H1 (cell line): Measurements from ENCODE around the gene VGLL2. TPM values are rescaled to one million over a fixed set of nuclear protein-coding genes. Genes with fewer than 3 reads are reported as not detected.

Experiments used
- CTCF ChIA-PET: fragments of 300-600 bp; sonication (Branson Sonifier 250); formaldehyde crosslinking; loops from one replicate; lab custom pipeline; 2021; ENCODE audit not compliant: partially characterized antibody; lab: Charles Lee
- POLR2A ChIA-PET: fragments of 300-600 bp; sonication (Branson Sonifier 250); formaldehyde crosslinking; loops from one replicate; lab custom pipeline; 2021; ENCODE audit warnings: inconsistent platforms; ENCODE audit not compliant: partially characterized antibody; lab: Charles Lee
- DNase-seq, 2 experiments: peaks; one replicate each; pipeline versions ENCODE4 v3.0.0 to v3.0.0-alpha.2; 2010 to 2022; ENCODE audit warnings: low spot score in 2 of 2, low read depth in 1 of 2, mixed read lengths in 1 of 2
- FAIRE-seq: peaks from 2 replicates; lab custom pipeline; 2011; peaks lifted over from hg19 to GRCh38; lab: Jason Lieb, UNC
- H2AFZ ChIP-seq: 2 replicates; pipeline ENCODE4 v1.8.1; 2012; ENCODE audit warnings: low read length, inconsistent platforms
- H2AK5ac ChIP-seq: 2 replicates; pipeline ENCODE4 v1.6.1; 2013; ENCODE audit warnings: low read depth, low read length
- H2BK120ac ChIP-seq: replicated peaks from 2 replicates; pipeline ENCODE3; 2013; ENCODE audit warnings: low read depth, low read length, inconsistent platforms
- H2BK12ac ChIP-seq: 2 replicates; pipeline ENCODE4 v1.6.1; 2013; ENCODE audit warnings: low read depth, low read length
- H2BK15ac ChIP-seq: 2 replicates; pipeline ENCODE4 v1.6.1; 2013; ENCODE audit warnings: low read length
- H2BK20ac ChIP-seq: 2 replicates; pipeline ENCODE4 v1.6.1; 2013; ENCODE audit warnings: low read length
- H2BK5ac ChIP-seq: 2 replicates; pipeline ENCODE4 v1.6.1; 2013; ENCODE audit warnings: low read depth, low read length
- H3K14ac ChIP-seq: 2 replicates; pipeline ENCODE4 v1.6.1; 2013; ENCODE audit warnings: inconsistent platforms; ENCODE audit not compliant: insufficient read length
- H3K18ac ChIP-seq: 2 replicates; pipeline ENCODE4 v1.6.1; 2013; ENCODE audit warnings: low read length; ENCODE audit errors: extremely low read depth
- H3K23ac ChIP-seq: 2 replicates; pipeline ENCODE4 v1.6.1; 2013; ENCODE audit warnings: inconsistent platforms; ENCODE audit not compliant: insufficient read length
- H3K23me2 ChIP-seq: 2 replicates; pipeline ENCODE4 v1.6.1; 2013; ENCODE audit warnings: low read depth, low read length
- H3K27ac ChIP-seq: 2 replicates; pipeline ENCODE4 v1.6.1; 2011; ENCODE audit warnings: low read depth, low read length, inconsistent platforms
- H3K27me3 ChIP-seq, 4 experiments: replicated peaks in 1 of 4; 1 replicate in 1 of 4; 2 replicates in 3 of 4; pipeline versions ENCODE4 v1.6.1 to v1.8.1; 2011 to 2013; ENCODE audit warnings: low read length in 3 of 4, mild to moderate bottlenecking in 3 of 4, inconsistent platforms in 2 of 4, mixed read lengths in 2 of 4, moderate library complexity in 1 of 4; ENCODE audit not compliant: control insufficient read depth in 3 of 4, insufficient read depth in 3 of 4; ENCODE audit errors: extremely low read depth in 1 of 4
- H3K36me3 ChIP-seq, 4 experiments: 2 replicates each; pipeline versions ENCODE4 v1.6.1 to v1.8.1; 2011 to 2013; ENCODE audit warnings: mild to moderate bottlenecking in 4 of 4, low read length in 3 of 4, moderate library complexity in 2 of 4, control low read depth in 1 of 4, inconsistent platforms in 1 of 4; ENCODE audit not compliant: insufficient read depth in 4 of 4, control insufficient read depth in 2 of 4
- H3K4ac ChIP-seq: replicated peaks from 2 replicates; pipeline ENCODE3; 2013; ENCODE audit warnings: low read length, low read depth, mixed read lengths, inconsistent platforms; ENCODE audit not compliant: insufficient read length
- H3K4me1 ChIP-seq, 4 experiments: replicated peaks in 1 of 4; 1 replicate in 1 of 4; 2 replicates in 3 of 4; pipeline versions ENCODE4 v1.6.1 to v1.8.1; 2011 to 2013; ENCODE audit warnings: low read length in 3 of 4, inconsistent platforms in 2 of 4, mixed read lengths in 1 of 4; ENCODE audit not compliant: insufficient read depth in 4 of 4, control insufficient read depth in 3 of 4
- H3K4me2 ChIP-seq, 2 experiments: 2 replicates each; pipeline versions ENCODE4 v1.6.1 to v1.8.1; 2011 to 2013; ENCODE audit warnings: low read depth in 2 of 2, low read length in 2 of 2, control low read depth in 1 of 2, inconsistent platforms in 1 of 2, mild to moderate bottlenecking in 1 of 2; ENCODE audit not compliant: insufficient read depth in 1 of 2
- H3K4me3 ChIP-seq, 4 experiments: fragments of 200-600, 300-600 bp in 1 of 4; sonication (generic), shearing (Covaris generic), sonication (Bioruptor Twin) in 1 of 4; 2 replicates each; pipeline versions ENCODE4 v1.5.1 to v1.8.1; 2011 to 2016; ENCODE audit warnings: low read length in 4 of 4, low read depth in 3 of 4, control low read depth in 2 of 4, inconsistent platforms in 2 of 4, mild to moderate bottlenecking in 2 of 4, mixed read lengths in 1 of 4, moderate library complexity in 1 of 4; ENCODE audit not compliant: insufficient read depth in 2 of 4; ENCODE audit errors: extremely low read depth in 1 of 4
- H3K56ac ChIP-seq: replicated peaks from 2 replicates; pipeline ENCODE3; 2013; ENCODE audit warnings: low read depth, mild to moderate bottlenecking, mixed read lengths, low read length, inconsistent platforms; ENCODE audit not compliant: insufficient read length
- H3K79me1 ChIP-seq: 2 replicates; pipeline ENCODE4 v1.6.1; 2013; ENCODE audit warnings: low read depth, low read length, control low read depth
- H3K79me2 ChIP-seq, 2 experiments: 2 replicates each; pipeline versions ENCODE4 v1.6.1 to v1.8.1; 2012 to 2013; ENCODE audit warnings: low read length in 2 of 2, mild to moderate bottlenecking in 2 of 2, inconsistent platforms in 1 of 2; ENCODE audit not compliant: insufficient read depth in 2 of 2, control insufficient read depth in 1 of 2
- H3K9ac ChIP-seq, 4 experiments: replicated peaks in 1 of 4; 1 replicate in 1 of 4; 2 replicates in 3 of 4; pipeline versions ENCODE4 v1.6.1 to v1.8.1; 2011 to 2013; ENCODE audit warnings: low read depth in 3 of 4, low read length in 3 of 4, control low read depth in 2 of 4, mild to moderate bottlenecking in 2 of 4, moderate library complexity in 2 of 4, inconsistent platforms in 1 of 4; ENCODE audit errors: extremely low read depth in 1 of 4
- H3K9me3 ChIP-seq, 2 experiments: 2 replicates each; pipeline versions ENCODE4 v1.6.1 to v1.8.1; 2012 to 2013; ENCODE audit warnings: mild to moderate bottlenecking in 2 of 2, moderate library complexity in 2 of 2, control low read depth in 1 of 2, inconsistent platforms in 1 of 2, low read depth in 1 of 2, low read length in 1 of 2, mixed read lengths in 1 of 2; ENCODE audit not compliant: insufficient read depth in 2 of 2
- H4K20me1 ChIP-seq, 2 experiments: replicated peaks in 1 of 2; 2 replicates each; pipeline versions ENCODE3 to v1.8.1; 2011 to 2013; ENCODE audit warnings: inconsistent platforms in 2 of 2, low read length in 2 of 2, mild to moderate bottlenecking in 1 of 2; ENCODE audit not compliant: insufficient read depth in 2 of 2, control insufficient read depth in 1 of 2
- H4K5ac ChIP-seq: 2 replicates; pipeline ENCODE4 v1.6.1; 2013; ENCODE audit warnings: low read length, low read depth, mixed read lengths, inconsistent platforms; ENCODE audit not compliant: insufficient read length
- H4K8ac ChIP-seq: 2 replicates; pipeline ENCODE4 v1.8.0; 2013; ENCODE audit warnings: mild to moderate bottlenecking, moderate library complexity, low read length, inconsistent platforms; ENCODE audit not compliant: insufficient read depth; ENCODE audit errors: extremely low read depth
- H4K91ac ChIP-seq: replicated peaks from 2 replicates; pipeline ENCODE3; 2013; ENCODE audit warnings: low read length, mixed read lengths, inconsistent platforms; ENCODE audit not compliant: insufficient read length
- BACH1 ChIP-seq: IDR thresholded peaks from 2 replicates; pipeline ENCODE4 v1.6.1; 2012; ENCODE audit warnings: low read length, improper control_type of control experiment
- BRCA1 ChIP-seq: IDR thresholded peaks from 2 replicates; pipeline ENCODE4 v1.6.1; 2012; ENCODE audit warnings: low read depth, low read length, improper control_type of control experiment
- CEBPB ChIP-seq: IDR thresholded peaks from 2 replicates; pipeline ENCODE4 v1.6.1; 2012; ENCODE audit warnings: low read depth, low read length
- CHD1 ChIP-seq: IDR thresholded peaks from 2 replicates; pipeline ENCODE4 v1.6.1; 2012; ENCODE audit warnings: low read depth, low read length, improper control_type of control experiment
- GABPA ChIP-seq: IDR thresholded peaks from 2 replicates; pipeline ENCODE4 v1.6.1; 2011; ENCODE audit warnings: mild to moderate bottlenecking, low read length, moderate library complexity, borderline replicate concordance; ENCODE audit not compliant: insufficient read depth
- HDAC6 ChIP-seq: IDR thresholded peaks from one replicate; pipeline ENCODE4 v1.7.1; 2012; ENCODE audit warnings: low read depth, mild to moderate bottlenecking, inconsistent platforms, low read length, moderate library complexity
- KDM1A ChIP-seq: fragments of 200-600, 300-600 bp; sonication (generic); IDR thresholded peaks from 2 replicates; pipeline ENCODE4 v1.7.1; 2016; ENCODE audit warnings: mild to moderate bottlenecking, low read length, borderline replicate concordance
- MAFK ChIP-seq: IDR thresholded peaks from 2 replicates; pipeline ENCODE4 v1.6.1; 2012; ENCODE audit warnings: low read depth, mild to moderate bottlenecking, improper control_type of control experiment, low read length
- POLR2AphosphoS5 ChIP-seq: IDR thresholded peaks from 2 replicates; pipeline ENCODE4 v1.6.1; 2011; ENCODE audit warnings: low read depth, low read length
- SIN3A ChIP-seq, 2 experiments: IDR thresholded peaks in 1 of 2; conservative IDR thresholded peaks in 1 of 2; 2 replicates each; pipeline ENCODE4 v1.6.1; 2011 to 2012; ENCODE audit warnings: low read length in 2 of 2, improper control_type of control experiment in 1 of 2, low read depth in 1 of 2, mild to moderate bottlenecking in 1 of 2
- WGBS, 2 experiments: shearing (Covaris generic) in 1 of 2; methylation state at CpG; one replicate each; pipeline versions ENCODE4 v1.1.6 to v1.1.7; 2013 to 2015; ENCODE audit warnings: low lambda C conversion rate in 2 of 2, mixed read lengths in 2 of 2, inconsistent platforms in 1 of 2, low coverage in 1 of 2, missing lambda C conversion rate in 1 of 2; ENCODE audit not compliant: insufficient replicate concordance in 2 of 2, insufficient coverage in 1 of 2, insufficient read length in 1 of 2; ENCODE audit errors: extremely low coverage in 1 of 2, missing lambda C conversion rate in 1 of 2; 5-methylcytosine and 5-hydroxymethylcytosine counted together
- polyA plus RNA-seq, 7 experiments: library from polyadenylated mRNA; depleted of rRNA in 3 of 7; stranded (reverse) in 5 of 7; unstranded in 2 of 7; fragments of >200 nt in 5 of 7; fragments of 200-250 nt in 2 of 7; gene quantifications; 1 replicate in 5 of 7; 2 replicates in 1 of 7; 4 replicates in 1 of 7; pipeline versions ENCODE4 v1.2.1 to v1.2.3, GENCODE V29; 2011 to 2013; ENCODE audit warnings: missing spikeins in 2 of 7, mixed read lengths in 2 of 7
- total RNA-seq: library from RNA; stranded (reverse); fragmentation: NEBNext Ultra II Directional; extraction: Animal tissue kit (Norgen Biotek cat#: 25700); gene quantifications from 2 replicates; pipeline ENCODE4 v1.2.1, GENCODE V29; 2021

Gene VGLL2
- total and polyA plus RNA-seq, 2 of the 8 experiments (the other 6 are each of a cell fraction or from before 2014, with no cell fraction given) = not detected

DNA sequence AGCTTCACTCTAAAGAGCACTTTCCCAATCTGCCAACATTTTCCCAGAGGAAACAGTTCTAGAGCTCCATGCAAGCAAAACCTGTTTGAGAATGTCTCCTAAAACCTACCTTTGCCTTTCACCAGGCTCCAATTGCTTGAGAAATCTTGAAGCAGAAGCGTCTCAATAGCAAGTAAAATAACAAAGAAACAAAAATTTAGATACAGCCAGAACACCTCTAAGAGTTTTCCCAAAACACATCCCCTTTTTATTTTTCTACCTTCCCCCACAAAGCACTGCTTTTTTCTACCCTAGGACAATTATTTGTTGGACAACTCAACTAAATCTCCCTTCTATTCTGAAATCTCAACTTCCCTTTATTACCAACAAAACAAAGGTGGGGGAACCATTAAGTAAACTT lies 3.6 kb downstream of the VGLL2 start:
- peaks cover 0 to 19% (median 7%) of the 10 kb centered on the region in 4 experiments; a peak in 5 of 7 replicates for H3K4me1 ChIP-seq
- H3K4ac ChIP-seq = no peak overlapping the region
- H3K4me2 ChIP-seq = no peak overlapping the region; a peak in 1 of 4 replicates
- WGBS, 2 experiments = 29% methylated on average over 1 of the region's 1 CpG; no CpG with 5 or more reads in 1 of the 2 experiments
- TF ChIP-seq GABPA = no peak
- no peak for TF ChIP-seq BACH1
- TF ChIP-seq POLR2AphosphoS5 = no peak
- TF ChIP-seq HDAC6 = no peak
- TF ChIP-seq BRCA1 = no peak
- TF ChIP-seq CEBPB = no peak
- no peak for TF ChIP-seq SIN3A (conservative IDR thresholded peaks at IDR 0.05 in 1 of 2, IDR thresholded peaks at IDR 0.05 in 1 of 2; ENCODE audit: low read depth in 1 of 2, low read length in 2 of 2)
- no peak for TF ChIP-seq CHD1
- TF ChIP-seq MAFK = no peak
- no peak for TF ChIP-seq KDM1A
- TF ChIP-seq, all 59 proteins: peak for 0
- no peak overlapping the region for H3K56ac ChIP-seq
- ChIA-PET CTCF (interaction anchor here (0.6 to 4.5 kb wide), 17 partner anchors 9 to 374 kb away, joined by 3 to 20 read pairs (median 3); no protein-coding TSS in a partner anchor), POLR2A (interaction anchor here (0.7 to 1.0 kb wide), 2 partner anchors 10 to 506 kb away, joined by 3 read pairs; no protein-coding TSS in a partner anchor)
- no peak overlapping the region for H3K18ac ChIP-seq
- H4K5ac ChIP-seq = no peak overlapping the region
- H3K9me3 ChIP-seq = no peaks in the 10 kb centered on the region
- H3K79me1 ChIP-seq = no peaks in the 10 kb centered on the region
- no peak overlapping the region for H3K4me3 ChIP-seq
- no peaks in the 10 kb centered on the region for H3K36me3 ChIP-seq
- no peak overlapping the region for H3K14ac ChIP-seq
- H3K79me2 ChIP-seq = no peaks in the 10 kb centered on the region
- peaks cover 72 to 94% (median 87%) of the 10 kb centered on the region in 4 experiments for H3K27me3 ChIP-seq
- no peak overlapping the region for H4K91ac ChIP-seq
- H3K9ac ChIP-seq = no peak overlapping the region
- no peak overlapping the region for H4K8ac ChIP-seq
- no peak overlapping the region for H2BK120ac ChIP-seq
- FAIRE-seq (no peak), DNase-seq (no peak)
- H2BK5ac ChIP-seq = no peak overlapping the region
- H3K23me2 ChIP-seq = peaks cover 20% of the 10 kb centered on the region; the same call in 1 of the 2 replicates
- no peak overlapping the region for H2AK5ac ChIP-seq
- no peak overlapping the region for H2BK12ac ChIP-seq
- no peak overlapping the region for H3K23ac ChIP-seq
- no peak overlapping the region for H2AFZ ChIP-seq
- H2BK15ac ChIP-seq = no peak overlapping the region
- H3K27ac ChIP-seq = no peak overlapping the region
- no peak overlapping the region for H2BK20ac ChIP-seq
- peaks cover 2 to 11% of the 10 kb centered on the region in 2 experiments for H4K20me1 ChIP-seq
